HCT116 (cell line): ENCODE measurements around the gene H6PD. TPM values are rescaled to one million over a fixed set of nuclear protein-coding genes. Genes with fewer than 3 reads are reported as not detected.
A peak's percentile ranks its signal among the peaks of the same experiment; 100 is the strongest.

Experiments
- ATAC-seq: fragments of 200-7000 bp; cut with Tn5 transposase; 2 replicates; pipeline ENCODE4 v1.9.1; 2020; ENCODE audit warnings: mild to moderate bottlenecking, moderate library complexity
- BruUV-seq: library from RNA; stranded (reverse); fragments of 400-500 nt; replicated peaks from 2 replicates; lab custom pipeline; 2021; lab: Mats Ljungman, UMichigan
- CTCF ChIA-PET: fragments of 300-600 bp; sonication (Branson Sonifier 250); formaldehyde crosslinking; loops from one replicate; lab custom pipeline; 2021; ENCODE audit warnings: antibody characterized with exemption; lab: Charles Lee
- POLR2A ChIA-PET: fragments of 300-600, 350-600 bp; sonication (Branson Sonifier 250); formaldehyde crosslinking; loops from one replicate; lab custom pipeline; 2021; ENCODE audit warnings: antibody characterized with exemption; lab: Charles Lee
- RAD21 ChIA-PET, 2 experiments: fragments of 300-600 bp; sonication (Branson Sonifier 250); formaldehyde crosslinking; loops; one replicate each; lab custom pipeline; 2023; ENCODE audit warnings: low total read pairs in 2 of 2; ENCODE audit not compliant: uncharacterized antibody in 2 of 2, unreplicated experiment in 2 of 2, low non-redundant PET in 1 of 2; lab: Charles Lee
- DNase-seq: peaks from one replicate; pipeline ENCODE4 v3.0.0-alpha.2; 2010; ENCODE audit warnings: low read depth, low spot score
- H2AFZ ChIP-seq: fragments of 200-600 bp; shearing (Covaris generic), sonication (generic); 2 replicates; pipeline ENCODE4 v1.6.1; 2017; ENCODE audit warnings: low read depth, mixed run types, mixed read lengths, antibody characterized with exemption, low read length; ENCODE audit not compliant: poor library complexity, severe bottlenecking
- H3K27ac ChIP-seq: 2 replicates; pipeline ENCODE4 v1.5.1; 2012; ENCODE audit warnings: low read depth, low read length
- H3K27me3 ChIP-seq: fragments of 200-600 bp; sonication (generic); 2 replicates; pipeline ENCODE4 v1.6.1; 2016; ENCODE audit warnings: mixed run types, low read length, mixed read lengths; ENCODE audit not compliant: insufficient read depth
- H3K36me3 ChIP-seq, 2 experiments: fragments of 200-500 bp in 1 of 2; fragments of 200-600 bp in 1 of 2; sonication (Bioruptor generic) in 1 of 2; sonication (generic) in 1 of 2; 2 replicates each; pipeline versions ENCODE4 v1.5.1 to v1.6.1; 2014 to 2016; ENCODE audit warnings: low read length in 2 of 2, inconsistent platforms in 1 of 2, mixed read lengths in 1 of 2, mixed run types in 1 of 2; ENCODE audit not compliant: insufficient read depth in 2 of 2, control insufficient read depth in 1 of 2
- H3K4me1 ChIP-seq, 2 experiments: fragments of 200-600 bp in 1 of 2; sonication (generic) in 1 of 2; 2 replicates each; pipeline versions ENCODE4 v1.5.1 to v1.6.1; 2012 to 2017; ENCODE audit warnings: low read length in 2 of 2, inconsistent platforms in 1 of 2, mild to moderate bottlenecking in 1 of 2, mixed read lengths in 1 of 2, mixed run types in 1 of 2, moderate library complexity in 1 of 2; ENCODE audit not compliant: insufficient read depth in 2 of 2, control insufficient read depth in 1 of 2
- H3K4me2 ChIP-seq: fragments of 200-600 bp; sonication (generic); 2 replicates; pipeline ENCODE4 v1.6.1; 2017; ENCODE audit warnings: mixed run types, low read length, mixed read lengths
- H3K4me3 ChIP-seq, 2 experiments: fragments of 200-600 bp in 1 of 2; sonication (generic) in 1 of 2; replicated peaks in 1 of 2; 2 replicates each; pipeline ENCODE4 v1.5.1; 2011 to 2016; ENCODE audit warnings: low read length in 2 of 2, control low read depth in 1 of 2, low read depth in 1 of 2, mild to moderate bottlenecking in 1 of 2, mixed read lengths in 1 of 2, mixed run types in 1 of 2
- H3K79me2 ChIP-seq: fragments of 200-600 bp; sonication (generic); 2 replicates; pipeline ENCODE4 v1.6.1; 2017; ENCODE audit warnings: mild to moderate bottlenecking, mixed run types, low read length, moderate library complexity, mixed read lengths; ENCODE audit not compliant: insufficient read depth
- H3K9ac ChIP-seq: fragments of 200-600 bp; sonication (generic); 2 replicates; pipeline ENCODE4 v1.6.1; 2016; ENCODE audit warnings: low read length, mixed read lengths
- H3K9me2 ChIP-seq: fragments of 200-600 bp; sonication (generic), shearing (Covaris generic); 2 replicates; pipeline ENCODE4 v1.6.1; 2017; ENCODE audit warnings: mixed run types, mild to moderate bottlenecking, moderate library complexity; ENCODE audit not compliant: insufficient read depth
- H3K9me3 ChIP-seq, 2 experiments: fragments of 200-500 bp in 1 of 2; fragments of 200-600 bp in 1 of 2; sonication (Bioruptor generic) in 1 of 2; sonication (generic) in 1 of 2; 2 replicates each; pipeline ENCODE4 v1.6.1; 2014 to 2017; ENCODE audit warnings: low read length in 2 of 2, mixed read lengths in 2 of 2, inconsistent platforms in 1 of 2, low read depth in 1 of 2, mild to moderate bottlenecking in 1 of 2, mixed run types in 1 of 2, moderate library complexity in 1 of 2; ENCODE audit not compliant: control insufficient read depth in 1 of 2, insufficient read depth in 1 of 2
- H4K20me1 ChIP-seq: fragments of 200-600 bp; sonication (generic), shearing (Covaris generic); 2 replicates; pipeline ENCODE4 v1.6.1; 2017; ENCODE audit warnings: mixed run types, mild to moderate bottlenecking, moderate library complexity; ENCODE audit not compliant: insufficient read depth
- CTCF ChIP-seq, 3 experiments: fragments of 200-600 bp in 1 of 3; sonication (generic) in 1 of 3; IDR thresholded peaks in 2 of 3; conservative IDR thresholded peaks in 1 of 3; 2 replicates each; pipeline ENCODE4 v1.5.1; 2012 to 2017; ENCODE audit warnings: low read depth in 2 of 3, low read length in 2 of 3, antibody characterized with exemption in 1 of 3, borderline replicate concordance in 1 of 3, control low read depth in 1 of 3, mild to moderate bottlenecking in 1 of 3, mixed read lengths in 1 of 3, mixed run types in 1 of 3, moderate library complexity in 1 of 3; ENCODE audit not compliant: insufficient read depth in 1 of 3
- FOSL1 ChIP-seq: IDR thresholded peaks from 2 replicates; pipeline ENCODE4 v1.6.1; 2012; ENCODE audit warnings: low read depth
- JUND ChIP-seq: IDR thresholded peaks from 2 replicates; pipeline ENCODE4 v1.6.1; 2012
- RAD21 ChIP-seq: IDR thresholded peaks from 2 replicates; pipeline ENCODE4 v1.6.1; 2012; ENCODE audit warnings: low read depth, mild to moderate bottlenecking
- SIN3A ChIP-seq: IDR thresholded peaks from 2 replicates; pipeline ENCODE4 v1.6.1; 2012; ENCODE audit warnings: low read depth
- SP1 ChIP-seq: IDR thresholded peaks from 2 replicates; pipeline ENCODE4 v1.6.1; 2012; ENCODE audit warnings: low read depth
- intact Hi-C: fragments of 100-400 bp; cut with micrococcal nuclease; formaldehyde crosslinking; loops from 2 replicates; pipeline ENCODE4 v1.10.0; 2022
- total RNA-seq: library from RNA; stranded (reverse); gene quantifications from one replicate; pipeline ENCODE4 v1.2.1, GENCODE V29; 2021; ENCODE audit not compliant: unreplicated experiment

Gene H6PD
- total RNA-seq, 1 experiment from 2014 or later: 16.2 TPM

DNA sequence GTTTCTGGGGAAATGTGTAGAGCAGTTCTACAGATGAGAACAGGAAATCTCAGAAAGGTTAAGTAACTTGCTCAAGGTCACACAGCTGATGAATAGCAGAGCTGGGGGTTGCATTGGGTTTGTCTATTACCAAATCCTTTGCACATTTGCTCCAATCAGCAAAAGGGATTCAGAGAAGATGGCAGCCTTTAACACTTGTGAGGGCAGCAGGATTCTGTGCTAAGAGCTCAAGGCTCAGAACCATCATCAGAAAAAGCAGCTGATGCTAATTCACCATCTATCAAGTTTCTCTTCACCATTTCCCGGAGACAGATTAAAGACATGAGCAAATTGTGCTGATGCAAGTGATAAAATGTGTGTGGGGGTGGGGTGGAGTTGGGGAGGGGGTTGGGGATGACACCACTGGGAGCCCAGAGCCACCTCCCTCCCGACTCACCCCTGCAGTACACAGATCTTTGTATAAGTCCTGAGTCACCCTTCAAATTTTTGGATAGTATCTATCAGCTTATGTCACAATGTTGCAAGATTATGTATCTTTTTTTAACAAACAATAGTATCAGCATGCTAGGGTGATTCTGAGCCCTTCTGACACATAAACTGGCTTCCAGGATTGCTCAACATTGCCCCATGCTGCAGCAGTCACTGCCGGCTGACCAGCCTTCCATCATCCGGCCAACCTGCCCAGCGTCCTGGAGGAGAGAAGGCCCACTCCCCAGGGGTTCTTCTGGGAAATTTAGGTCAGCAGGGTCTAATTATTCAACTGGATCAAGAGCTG is 55.3 kb downstream of the H6PD start (continued):
- no peak for TF ChIP-seq RAD21

DNA sequence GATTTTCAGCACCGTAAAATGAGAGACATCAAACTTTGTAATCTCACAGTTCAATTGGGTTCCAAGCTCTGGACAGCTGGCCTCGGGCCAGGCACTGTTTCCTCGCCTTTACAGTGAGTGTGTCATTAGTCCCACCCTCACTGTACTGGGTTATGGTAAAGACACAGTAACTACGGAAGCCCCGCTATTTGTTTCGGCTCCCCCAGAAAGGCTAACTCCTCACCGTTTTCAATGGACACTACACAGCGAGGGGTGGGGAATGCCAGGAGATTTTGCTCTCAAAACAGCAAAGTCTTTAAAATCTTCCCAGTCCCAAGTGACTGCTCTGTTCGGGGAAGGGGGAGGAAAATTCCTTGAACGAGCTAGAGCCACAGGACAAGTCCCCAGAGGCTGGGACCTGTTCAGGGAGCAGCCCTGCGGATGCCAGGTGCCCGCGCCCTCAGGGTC is 57.4 kb downstream of the H6PD start:
- Histone ChIP-seq H3K4me2 (peak overlapping the region; percentile 68), H3K9ac (no peak overlapping the region), H3K9me2 (no peaks in the 10 kb centered on the region), H3K4me1 (peaks cover 19 to 30% of the 10 kb centered on the region in 2 experiments), H4K20me1 (no peaks in the 10 kb centered on the region), H3K79me2 (peaks cover 36% of the 10 kb centered on the region), H3K9me3 (peaks cover 8 to 13% of the 10 kb centered on the region in 2 experiments; a peak in 2 of 4 replicates), H3K27ac (no peak overlapping the region; the same call in 1 of the 2 replicates), H3K4me3 (peak overlapping the region in 1 of 2 experiments; percentile 92; a peak in 2 of 4 replicates), H3K27me3 (no peaks in the 10 kb centered on the region), H3K36me3 (0 out of 4 replicates have a peak, but pooled peaks cover 0 to 3% of the 10 kb centered on the region in 2 experiments), H2AFZ (no peak overlapping the region)
- ChIA-PET POLR2A (interaction anchor here (0.9 kb wide), 1 partner anchor 11 kb away, joined by 3 read pairs; no protein-coding TSS in a partner anchor), RAD21 (interaction anchor here in 1 of 2 experiments (1.1 kb wide), 1 partner anchor 164 kb away, joined by 4 read pairs; no protein-coding TSS in a partner anchor), CTCF (interaction anchor here (0.9 to 1.3 kb wide), 3 partner anchors 25 to 199 kb away, joined by 4 read pairs; no protein-coding TSS in a partner anchor)
- TF ChIP-seq SP1: no peak
- TF ChIP-seq RAD21: no peak
- TF ChIP-seq FOSL1: no peak
- no peak for TF ChIP-seq CTCF (IDR thresholded peaks at IDR 0.05 in 2 of 3, conservative IDR thresholded peaks at IDR 0.05 in 1 of 3; ENCODE audit: borderline replicate concordance in 1 of 3, insufficient read depth in 1 of 3, low read depth in 2 of 3, low read length in 2 of 3)
- no peak for TF ChIP-seq JUND
- no peak for TF ChIP-seq SIN3A
- intact Hi-C loops: no loop called here
- DNase-seq (no peak), ATAC-seq (no peak)
- BruUV-seq: no TSS peak
